HL-60 (cell line): ENCODE measurements around the gene SOX6.

Experiments
- DNase-seq, 2 experiments: peaks; one replicate each; pipeline ENCODE4 v3.0.0-alpha.2; 2010 to 2020; ENCODE audit warnings: low read depth in 1 of 2, low spot score in 1 of 2
- H3K27ac ChIP-seq: fragments of 250-450 bp; sonication (Bioruptor Pico); replicated peaks from 2 replicates; pipeline ENCODE4 v1.5.1; 2020; ENCODE audit warnings: mild to moderate bottlenecking, moderate library complexity
- H3K27me3 ChIP-seq: fragments of 250-450 bp; sonication (Bioruptor Pico); 2 replicates; pipeline ENCODE4 v1.5.1; 2021; ENCODE audit warnings: mild to moderate bottlenecking, moderate library complexity; ENCODE audit not compliant: insufficient read depth, poor library complexity, severe bottlenecking
- H3K4me3 ChIP-seq: replicated peaks from 2 replicates; pipeline ENCODE4 v1.5.1; 2011; ENCODE audit warnings: mild to moderate bottlenecking, control low read depth, low read length; ENCODE audit not compliant: insufficient read depth
- GABPA ChIP-seq: IDR thresholded peaks from 2 replicates; pipeline ENCODE4 v1.6.1; 2012; ENCODE audit warnings: low read depth
- POLR2AphosphoS5 ChIP-seq: IDR thresholded peaks from 2 replicates; pipeline ENCODE4 v1.6.1; 2012; ENCODE audit warnings: low read depth
- SPI1 ChIP-seq: IDR thresholded peaks from 2 replicates; pipeline ENCODE4 v1.6.1; 2012; ENCODE audit warnings: low read depth, mild to moderate bottlenecking, borderline replicate concordance
- TF ChIP-seq, protein P1 (sequence below): IDR thresholded peaks from one replicate; pipeline ENCODE4 v1.5.1; 2011; ENCODE audit warnings: low read length, control low read depth, inconsistent platforms; ENCODE audit not compliant: insufficient read depth
- TF ChIP-seq, protein P2 (sequence below): IDR thresholded peaks from 2 replicates; pipeline ENCODE4 v1.6.1; 2012; ENCODE audit warnings: low read depth; ENCODE audit not compliant: insufficient replicate concordance

The SOX6 gene

DNA sequence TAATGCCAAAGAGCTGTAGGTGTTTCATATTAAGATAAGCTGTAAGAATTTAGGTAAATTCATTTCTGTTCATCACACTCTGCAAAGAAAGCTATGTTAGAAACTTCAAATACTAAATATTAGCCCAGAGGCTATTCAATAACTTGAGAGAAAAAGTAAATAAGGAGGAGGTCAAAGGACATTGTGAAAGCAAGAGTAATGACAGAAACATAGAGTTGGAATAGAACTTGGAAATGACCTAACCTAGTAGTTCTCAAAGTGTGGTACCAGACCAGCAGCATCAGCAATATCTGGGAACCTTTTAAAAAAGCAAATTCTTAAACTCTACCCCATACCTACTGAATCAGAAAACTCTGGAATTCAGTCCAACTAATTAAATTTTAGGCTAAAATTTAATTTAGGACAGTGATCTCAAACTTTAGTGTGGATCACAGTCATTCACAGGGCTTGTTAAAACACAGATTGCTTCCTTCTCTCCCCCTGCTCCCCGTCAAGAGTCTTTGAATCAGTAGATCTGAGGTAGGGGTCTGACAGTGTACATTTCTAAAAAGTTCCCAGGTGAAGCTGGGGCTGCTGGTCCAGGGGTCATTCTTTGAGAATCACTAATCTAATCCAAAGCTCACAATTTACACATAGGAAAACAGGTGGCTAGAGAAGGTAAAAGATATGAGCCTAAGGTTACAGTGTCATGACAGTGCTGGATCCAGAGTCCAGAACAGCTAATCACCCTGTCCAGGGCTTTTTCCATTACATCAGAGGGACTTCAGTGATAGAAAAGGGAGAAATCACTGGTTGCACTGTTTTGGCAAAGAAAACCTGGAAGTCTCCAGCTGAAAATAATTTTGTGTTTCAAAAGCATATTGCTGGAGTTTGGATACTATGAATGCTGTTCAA, 241.1 kb downstream of the SOX6 start:
- no peak overlapping the region for H3K4me3 ChIP-seq
- no peak for DNase-seq

DNA sequence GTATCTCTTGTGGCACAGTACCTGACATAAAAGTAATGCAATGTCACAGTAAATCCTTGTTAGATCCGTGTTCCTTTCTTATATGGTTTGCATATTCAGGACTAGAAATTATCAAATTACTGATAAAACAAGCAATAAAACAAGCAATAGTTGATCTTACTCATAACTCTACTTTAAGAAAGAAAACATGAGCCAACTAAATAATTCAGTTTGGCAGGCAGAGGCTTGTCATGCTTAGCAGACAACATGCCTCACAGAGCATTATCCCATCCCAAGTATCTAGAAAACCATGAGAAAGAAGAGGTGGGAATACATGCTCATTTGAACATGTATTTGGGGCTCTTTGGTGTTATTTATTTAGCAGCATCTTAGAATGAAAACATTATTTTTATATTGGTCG, 241.9 kb downstream of the SOX6 start:
- H3K27me3 ChIP-seq = no peaks in the 10 kb centered on the region
- TF ChIP-seq, protein P1, sequence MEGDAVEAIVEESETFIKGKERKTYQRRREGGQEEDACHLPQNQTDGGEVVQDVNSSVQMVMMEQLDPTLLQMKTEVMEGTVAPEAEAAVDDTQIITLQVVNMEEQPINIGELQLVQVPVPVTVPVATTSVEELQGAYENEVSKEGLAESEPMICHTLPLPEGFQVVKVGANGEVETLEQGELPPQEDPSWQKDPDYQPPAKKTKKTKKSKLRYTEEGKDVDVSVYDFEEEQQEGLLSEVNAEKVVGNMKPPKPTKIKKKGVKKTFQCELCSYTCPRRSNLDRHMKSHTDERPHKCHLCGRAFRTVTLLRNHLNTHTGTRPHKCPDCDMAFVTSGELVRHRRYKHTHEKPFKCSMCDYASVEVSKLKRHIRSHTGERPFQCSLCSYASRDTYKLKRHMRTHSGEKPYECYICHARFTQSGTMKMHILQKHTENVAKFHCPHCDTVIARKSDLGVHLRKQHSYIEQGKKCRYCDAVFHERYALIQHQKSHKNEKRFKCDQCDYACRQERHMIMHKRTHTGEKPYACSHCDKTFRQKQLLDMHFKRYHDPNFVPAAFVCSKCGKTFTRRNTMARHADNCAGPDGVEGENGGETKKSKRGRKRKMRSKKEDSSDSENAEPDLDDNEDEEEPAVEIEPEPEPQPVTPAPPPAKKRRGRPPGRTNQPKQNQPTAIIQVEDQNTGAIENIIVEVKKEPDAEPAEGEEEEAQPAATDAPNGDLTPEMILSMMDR = no peak
- TF ChIP-seq SPI1 (no peak), POLR2AphosphoS5 (no peak), GABPA (no peak)
- TF ChIP-seq, protein P2, sequence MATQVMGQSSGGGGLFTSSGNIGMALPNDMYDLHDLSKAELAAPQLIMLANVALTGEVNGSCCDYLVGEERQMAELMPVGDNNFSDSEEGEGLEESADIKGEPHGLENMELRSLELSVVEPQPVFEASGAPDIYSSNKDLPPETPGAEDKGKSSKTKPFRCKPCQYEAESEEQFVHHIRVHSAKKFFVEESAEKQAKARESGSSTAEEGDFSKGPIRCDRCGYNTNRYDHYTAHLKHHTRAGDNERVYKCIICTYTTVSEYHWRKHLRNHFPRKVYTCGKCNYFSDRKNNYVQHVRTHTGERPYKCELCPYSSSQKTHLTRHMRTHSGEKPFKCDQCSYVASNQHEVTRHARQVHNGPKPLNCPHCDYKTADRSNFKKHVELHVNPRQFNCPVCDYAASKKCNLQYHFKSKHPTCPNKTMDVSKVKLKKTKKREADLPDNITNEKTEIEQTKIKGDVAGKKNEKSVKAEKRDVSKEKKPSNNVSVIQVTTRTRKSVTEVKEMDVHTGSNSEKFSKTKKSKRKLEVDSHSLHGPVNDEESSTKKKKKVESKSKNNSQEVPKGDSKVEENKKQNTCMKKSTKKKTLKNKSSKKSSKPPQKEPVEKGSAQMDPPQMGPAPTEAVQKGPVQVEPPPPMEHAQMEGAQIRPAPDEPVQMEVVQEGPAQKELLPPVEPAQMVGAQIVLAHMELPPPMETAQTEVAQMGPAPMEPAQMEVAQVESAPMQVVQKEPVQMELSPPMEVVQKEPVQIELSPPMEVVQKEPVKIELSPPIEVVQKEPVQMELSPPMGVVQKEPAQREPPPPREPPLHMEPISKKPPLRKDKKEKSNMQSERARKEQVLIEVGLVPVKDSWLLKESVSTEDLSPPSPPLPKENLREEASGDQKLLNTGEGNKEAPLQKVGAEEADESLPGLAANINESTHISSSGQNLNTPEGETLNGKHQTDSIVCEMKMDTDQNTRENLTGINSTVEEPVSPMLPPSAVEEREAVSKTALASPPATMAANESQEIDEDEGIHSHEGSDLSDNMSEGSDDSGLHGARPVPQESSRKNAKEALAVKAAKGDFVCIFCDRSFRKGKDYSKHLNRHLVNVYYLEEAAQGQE = no peak
- H3K27ac ChIP-seq = no peak overlapping the region
- no peak overlapping the region for H3K4me3 ChIP-seq
- no peak for DNase-seq

More for the DNA sequence above, 241.1 kb downstream of the SOX6 start:
- no peaks in the 10 kb centered on the region for H3K27me3 ChIP-seq
- H3K27ac ChIP-seq = no peak overlapping the region
- TF ChIP-seq SPI1 (no peak), POLR2AphosphoS5 (no peak), GABPA (no peak)
- TF ChIP-seq, protein P2 = no peak
- TF ChIP-seq, protein P1 = no peak

DNA sequence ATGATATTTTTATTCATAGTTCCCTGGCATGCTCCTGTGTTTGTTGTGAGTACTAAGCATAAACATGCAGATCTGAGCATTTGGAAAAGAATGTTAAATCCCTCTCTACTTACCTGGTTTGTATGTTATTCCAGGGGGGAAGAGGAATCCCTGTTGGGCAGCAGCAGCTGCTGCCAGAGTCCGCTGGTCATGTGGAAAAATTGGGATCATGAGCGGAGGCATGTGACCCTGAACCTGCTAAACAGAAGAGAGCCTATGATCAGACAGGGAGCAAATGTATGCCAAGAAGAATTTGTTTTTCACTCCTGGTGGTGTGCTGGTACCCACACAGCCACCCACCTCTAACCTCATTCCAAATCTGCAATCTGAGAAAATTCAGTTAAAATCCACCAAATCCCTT, 244.7 kb downstream of the SOX6 start:
- DNase-seq = no peak
- no peak overlapping the region for H3K4me3 ChIP-seq
- H3K27ac ChIP-seq = no peak overlapping the region
- TF ChIP-seq GABPA (no peak), POLR2AphosphoS5 (no peak), SPI1 (no peak)
- TF ChIP-seq, protein P1 = no peak
- TF ChIP-seq, protein P2 = no peak
- H3K27me3 ChIP-seq = no peaks in the 10 kb centered on the region
